ENCODE data around the gene FAM3C. TPM values are rescaled to one million over a fixed set of nuclear protein-coding genes. Genes with fewer than 3 reads are reported as not detected.

FAM3C gene
- total and polyA plus RNA-seq, 2 of the 8 experiments (the other 6 are each of a cell fraction or from before 2014, with no cell fraction given), result 27.0 to 77.7 TPM

GRCh38 chr7:121371883-121372282 lies 24.2 kb downstream of the FAM3C start:
- Histone ChIP-seq H2BK12ac (ENCODE audit: low read depth, low read length) (no peak overlapping the region), H3K4me3 (ENCODE audit: extremely low read depth in 1 of 4, insufficient read depth in 2 of 4, low read depth in 3 of 4, low read length in 4 of 4) (no peak overlapping the region), H3K36me3 (ENCODE audit: control insufficient read depth in 2 of 4, insufficient read depth in 4 of 4, low read length in 3 of 4) (peaks cover 0 to 30% (median 13%) of the 10 kb centered on the region in 4 experiments; a peak in 6 of 8 replicates), H3K56ac (replicated peaks; ENCODE audit: insufficient read length, low read depth, low read length) (no peak overlapping the region), H3K27ac (ENCODE audit: low read depth, low read length) (no peak overlapping the region), H2BK5ac (ENCODE audit: low read depth, low read length) (no peak overlapping the region), H3K23ac (ENCODE audit: insufficient read length) (no peak overlapping the region), H2BK20ac (ENCODE audit: low read length) (no peak overlapping the region), H3K79me1 (ENCODE audit: low read depth, low read length) (no peaks in the 10 kb centered on the region), H4K91ac (replicated peaks; ENCODE audit: insufficient read length, low read length) (no peak overlapping the region), H4K20me1 (replicated peaks in 1 of 2; ENCODE audit: control insufficient read depth in 1 of 2, insufficient read depth in 2 of 2, low read length in 2 of 2) (no peaks in the 10 kb centered on the region), H3K79me2 (ENCODE audit: control insufficient read depth in 1 of 2, insufficient read depth in 2 of 2, low read length in 2 of 2) (peaks cover 0 to 2% of the 10 kb centered on the region in 2 experiments; a peak in 1 of 4 replicates), H3K4ac (replicated peaks; ENCODE audit: insufficient read length, low read depth, low read length) (no peak overlapping the region), H3K23me2 (ENCODE audit: low read depth, low read length) (no peaks in the 10 kb centered on the region), H3K4me1 (replicated peaks in 1 of 4; ENCODE audit: control insufficient read depth in 3 of 4, insufficient read depth in 4 of 4, low read length in 3 of 4) (peaks cover 0 to 2% (median 0%) of the 10 kb centered on the region in 4 experiments; a peak in 2 of 7 replicates), H2AK5ac (ENCODE audit: low read depth, low read length) (no peak overlapping the region), H4K5ac (ENCODE audit: insufficient read length, low read depth, low read length) (no peak overlapping the region), H3K9ac (replicated peaks in 1 of 4; ENCODE audit: extremely low read depth in 1 of 4, low read depth in 3 of 4, low read length in 3 of 4) (no peak overlapping the region), H2BK120ac (replicated peaks; ENCODE audit: low read depth, low read length) (no peak overlapping the region), H3K27me3 (replicated peaks in 1 of 4; ENCODE audit: control insufficient read depth in 3 of 4, extremely low read depth in 1 of 4, insufficient read depth in 3 of 4, low read length in 3 of 4) (peaks cover 0 to 1% (median 0%) of the 10 kb centered on the region in 4 experiments; a peak in 1 of 7 replicates), H4K8ac (ENCODE audit: extremely low read depth, insufficient read depth, low read length) (no peak overlapping the region), H2AFZ (ENCODE audit: low read length) (no peak overlapping the region), H2BK15ac (ENCODE audit: low read length) (no peak overlapping the region), H3K18ac (ENCODE audit: extremely low read depth, low read length) (no peak overlapping the region), H3K4me2 (ENCODE audit: insufficient read depth in 1 of 2, low read depth in 2 of 2, low read length in 2 of 2) (no peak overlapping the region), H3K14ac (ENCODE audit: insufficient read length) (no peak overlapping the region), H3K9me3 (ENCODE audit: insufficient read depth in 2 of 2, low read depth in 1 of 2, low read length in 1 of 2) (no peaks in the 10 kb centered on the region)
- ChIA-PET CTCF (ENCODE audit: partially characterized antibody) (interaction anchor here (0.6 kb wide), 1 partner anchor 401 kb away, joined by 3 read pairs; no protein-coding TSS in a partner anchor), POLR2A (ENCODE audit: partially characterized antibody) (no interaction called here)
- TF ChIP-seq SIN3A (conservative IDR thresholded peaks at IDR 0.05 in 1 of 2, IDR thresholded peaks at IDR 0.05 in 1 of 2; ENCODE audit: low read depth in 1 of 2, low read length in 2 of 2) (no peak), CEBPB (IDR thresholded peaks at IDR 0.05; ENCODE audit: low read depth, low read length) (no peak), POLR2AphosphoS5 (IDR thresholded peaks at IDR 0.05; ENCODE audit: low read depth, low read length) (no peak), RAD21 (IDR thresholded peaks at IDR 0.05 in 1 of 2, conservative IDR thresholded peaks at IDR 0.05 in 1 of 2; ENCODE audit: low read depth in 2 of 2, low read length in 2 of 2) (no peak)
- DNase-seq (ENCODE audit: low read depth in 1 of 2, low spot score in 2 of 2) (no peak), FAIRE-seq (no peak)
- WGBS, 2 experiments (ENCODE audit: extremely low coverage in 1 of 2, insufficient coverage in 1 of 2, insufficient read length in 1 of 2, insufficient replicate concordance in 2 of 2, low coverage in 1 of 2, low lambda C conversion rate in 2 of 2, missing lambda C conversion rate in 1 of 2), result 82% methylated on average over 2 of the region's 2 CpGs; no CpG with 5 or more reads in 1 of the 2 experiments
